KMS-11 (cell line): Measurements from ENCODE around the gene SLIT1.

ENCODE experiments used
- H2AFZ ChIP-seq: fragments of 200-600 bp; sonication (generic); 2 replicates; pipeline ENCODE4 v1.6.1; 2016; ENCODE audit warnings: antibody characterized with exemption, mixed run types, low read depth
- H3K27ac ChIP-seq: fragments of 200-600 bp; sonication (generic); 2 replicates; pipeline ENCODE4 v1.6.1; 2016; ENCODE audit warnings: mild to moderate bottlenecking, mixed run types
- H3K27me3 ChIP-seq: fragments of 200-600 bp; sonication (generic); 2 replicates; pipeline ENCODE4 v1.6.1; 2017; ENCODE audit warnings: mild to moderate bottlenecking, low read depth, mixed run types, moderate library complexity; ENCODE audit not compliant: insufficient read depth
- H3K36me3 ChIP-seq: fragments of 200-600 bp; sonication (generic); 2 replicates; pipeline ENCODE4 v1.6.1; 2017; ENCODE audit warnings: mild to moderate bottlenecking, mixed run types; ENCODE audit not compliant: insufficient read depth
- H3K4me1 ChIP-seq: fragments of 200-600 bp; sonication (generic); 2 replicates; pipeline ENCODE4 v1.6.1; 2016; ENCODE audit warnings: mild to moderate bottlenecking, low read depth, mixed run types; ENCODE audit not compliant: poor library complexity, severe bottlenecking
- H3K4me2 ChIP-seq: fragments of 200-600 bp; sonication (generic); 2 replicates; pipeline ENCODE4 v1.7.0; 2016; ENCODE audit warnings: mild to moderate bottlenecking, mixed run types
- H3K4me3 ChIP-seq: fragments of 200-600 bp; sonication (generic); IDR thresholded peaks from 2 replicates; pipeline ENCODE4 v1.6.1; 2017; ENCODE audit warnings: low read depth, low read length, mixed read lengths; ENCODE audit not compliant: insufficient read depth
- H3K79me2 ChIP-seq: fragments of 200-600 bp; sonication (generic); 2 replicates; pipeline ENCODE4 v1.6.1; 2016; ENCODE audit warnings: low read depth, mixed run types; ENCODE audit not compliant: insufficient read depth
- H3K9ac ChIP-seq: fragments of 200-600 bp; sonication (generic); 2 replicates; pipeline ENCODE4 v1.6.1; 2016; ENCODE audit warnings: mild to moderate bottlenecking, mixed run types
- H4K20me1 ChIP-seq: fragments of 200-600 bp; sonication (generic); 2 replicates; pipeline ENCODE4 v1.6.1; 2016; ENCODE audit warnings: mild to moderate bottlenecking, mixed run types; ENCODE audit not compliant: insufficient read depth
- CTCF ChIP-seq: fragments of 200-600 bp; sonication (generic); conservative IDR thresholded peaks from 2 replicates; pipeline ENCODE4 v1.6.1; 2017; ENCODE audit warnings: low read depth, mild to moderate bottlenecking, antibody characterized with exemption, low read length, moderate library complexity, mixed read lengths

The SLIT1 gene

DNA sequence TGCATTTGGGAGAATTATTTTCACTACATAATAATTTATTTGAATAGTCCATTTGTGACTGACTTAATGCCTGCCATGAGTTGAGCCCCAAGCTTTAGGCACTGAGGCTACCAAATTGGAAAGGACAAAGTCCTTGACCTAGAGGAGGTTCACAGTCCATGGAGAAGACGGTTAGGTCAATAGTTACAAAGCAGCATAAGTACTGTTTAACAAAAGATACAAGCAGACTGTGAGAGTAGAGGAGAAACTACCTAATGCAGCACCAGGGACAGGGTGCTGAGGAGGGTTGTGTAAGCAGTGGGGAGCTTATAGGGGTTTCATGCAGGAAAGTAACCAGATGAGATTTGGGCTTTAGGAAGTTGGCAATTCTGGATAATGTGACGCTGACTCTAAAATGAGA is 214.4 kb downstream of the SLIT1 start:
- no peak overlapping the region for H3K9ac ChIP-seq
- no peaks in the 10 kb centered on the region for H4K20me1 ChIP-seq
- no peaks in the 10 kb centered on the region for H3K27me3 ChIP-seq
- H3K4me3 ChIP-seq, result no peak overlapping the region
- H3K79me2 ChIP-seq, result no peaks in the 10 kb centered on the region
- no peak for TF ChIP-seq CTCF
- no peaks in the 10 kb centered on the region for H3K4me1 ChIP-seq
- no peak overlapping the region for H3K27ac ChIP-seq
- H2AFZ ChIP-seq, result no peak overlapping the region
- H3K36me3 ChIP-seq, result no peaks in the 10 kb centered on the region
- no peak overlapping the region for H3K4me2 ChIP-seq

GRCh38 chr10:96968682-96969423 is 216.9 kb downstream of the SLIT1 start:
- TF ChIP-seq CTCF, result no peak
- no peaks in the 10 kb centered on the region for H3K36me3 ChIP-seq
- no peaks in the 10 kb centered on the region for H3K79me2 ChIP-seq
- H4K20me1 ChIP-seq, result no peaks in the 10 kb centered on the region
- no peak overlapping the region for H3K9ac ChIP-seq
- H3K4me3 ChIP-seq, result no peak overlapping the region
- H3K4me2 ChIP-seq, result no peak overlapping the region
- no peak overlapping the region for H3K27ac ChIP-seq
- H3K27me3 ChIP-seq, result no peaks in the 10 kb centered on the region
- no peaks in the 10 kb centered on the region for H3K4me1 ChIP-seq
- H2AFZ ChIP-seq, result no peak overlapping the region

GRCh38 chr10:96967847-96968246 is 217.9 kb downstream of the SLIT1 start:
- Histone ChIP-seq H3K4me1 (no peaks in the 10 kb centered on the region), H3K27ac (no peak overlapping the region), H3K9ac (no peak overlapping the region), H2AFZ (no peak overlapping the region), H3K4me3 (no peak overlapping the region), H3K27me3 (no peaks in the 10 kb centered on the region), H4K20me1 (no peaks in the 10 kb centered on the region), H3K4me2 (no peak overlapping the region), H3K36me3 (no peaks in the 10 kb centered on the region), H3K79me2 (no peaks in the 10 kb centered on the region)
- TF ChIP-seq CTCF, result no peak

- no peak overlapping the region for H3K4me3 ChIP-seq
- no peaks in the 10 kb centered on the region for H3K27me3 ChIP-seq
- no peak overlapping the region for H3K9ac ChIP-seq
- H3K79me2 ChIP-seq, result no peaks in the 10 kb centered on the region
- H3K4me1 ChIP-seq, result no peaks in the 10 kb centered on the region
- no peak overlapping the region for H3K27ac ChIP-seq
- no peak overlapping the region for H3K4me2 ChIP-seq
- H4K20me1 ChIP-seq, result no peaks in the 10 kb centered on the region
- no peak for TF ChIP-seq CTCF
- no peaks in the 10 kb centered on the region for H3K36me3 ChIP-seq
- H2AFZ ChIP-seq, result no peak overlapping the region
Measured at GRCh38 chr10:96964131-96964530, 221.6 kb downstream of the SLIT1 start.
